ENCODE data around the gene TBL1XR1.

- TF ChIP-seq POLR2AphosphoS5 (IDR thresholded peaks at IDR 0.05): peak; percentile 49
- TF ChIP-seq CTCF (IDR thresholded peaks at IDR 0.05): no peak
Measured at GRCh38 chr3:177108648-177109047, 88.6 kb downstream of the TBL1XR1 start.

Measured in prostate gland (tissue), 2 donors.